C4-2B (cell line): ENCODE results near the gene CAMTA1.

ENCODE experiments used
- H3K27ac ChIP-seq: fragments of 450-650 bp; 2 replicates; pipeline ENCODE4 v1.5.1; 2017
- ZFX ChIP-seq: fragments of 450-650 bp; IDR thresholded peaks from 2 replicates; pipeline ENCODE4 v1.6.1; 2017
- TF ChIP-seq, protein P1 (sequence below): fragments of 450-650 bp; conservative IDR thresholded peaks from 2 replicates; pipeline ENCODE4 v1.5.1; 2017; ENCODE audit warnings: mild to moderate bottlenecking

The CAMTA1 gene

DNA sequence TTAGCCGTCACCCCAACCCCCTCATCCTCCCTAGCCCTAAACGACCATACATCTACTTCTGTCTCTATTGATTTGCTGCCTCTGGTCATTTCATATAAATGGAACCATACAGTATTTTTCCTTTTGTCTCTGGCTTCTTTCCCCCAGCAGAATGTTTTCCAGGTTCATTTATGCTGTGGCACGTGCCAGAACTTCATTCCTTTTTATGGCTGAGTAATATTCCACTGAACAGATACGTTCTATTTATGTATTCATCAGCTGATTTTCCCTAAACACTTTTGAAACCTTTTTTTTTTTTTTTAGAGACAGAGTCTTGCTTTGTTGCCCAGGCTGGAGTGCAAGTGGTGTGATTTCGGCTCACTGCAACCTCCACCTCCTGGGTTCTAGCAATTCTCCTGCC, 181.1 kb downstream of the CAMTA1 start:
- H3K27ac ChIP-seq = no peak overlapping the region
- TF ChIP-seq, protein P1, sequence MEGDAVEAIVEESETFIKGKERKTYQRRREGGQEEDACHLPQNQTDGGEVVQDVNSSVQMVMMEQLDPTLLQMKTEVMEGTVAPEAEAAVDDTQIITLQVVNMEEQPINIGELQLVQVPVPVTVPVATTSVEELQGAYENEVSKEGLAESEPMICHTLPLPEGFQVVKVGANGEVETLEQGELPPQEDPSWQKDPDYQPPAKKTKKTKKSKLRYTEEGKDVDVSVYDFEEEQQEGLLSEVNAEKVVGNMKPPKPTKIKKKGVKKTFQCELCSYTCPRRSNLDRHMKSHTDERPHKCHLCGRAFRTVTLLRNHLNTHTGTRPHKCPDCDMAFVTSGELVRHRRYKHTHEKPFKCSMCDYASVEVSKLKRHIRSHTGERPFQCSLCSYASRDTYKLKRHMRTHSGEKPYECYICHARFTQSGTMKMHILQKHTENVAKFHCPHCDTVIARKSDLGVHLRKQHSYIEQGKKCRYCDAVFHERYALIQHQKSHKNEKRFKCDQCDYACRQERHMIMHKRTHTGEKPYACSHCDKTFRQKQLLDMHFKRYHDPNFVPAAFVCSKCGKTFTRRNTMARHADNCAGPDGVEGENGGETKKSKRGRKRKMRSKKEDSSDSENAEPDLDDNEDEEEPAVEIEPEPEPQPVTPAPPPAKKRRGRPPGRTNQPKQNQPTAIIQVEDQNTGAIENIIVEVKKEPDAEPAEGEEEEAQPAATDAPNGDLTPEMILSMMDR = no peak

DNA sequence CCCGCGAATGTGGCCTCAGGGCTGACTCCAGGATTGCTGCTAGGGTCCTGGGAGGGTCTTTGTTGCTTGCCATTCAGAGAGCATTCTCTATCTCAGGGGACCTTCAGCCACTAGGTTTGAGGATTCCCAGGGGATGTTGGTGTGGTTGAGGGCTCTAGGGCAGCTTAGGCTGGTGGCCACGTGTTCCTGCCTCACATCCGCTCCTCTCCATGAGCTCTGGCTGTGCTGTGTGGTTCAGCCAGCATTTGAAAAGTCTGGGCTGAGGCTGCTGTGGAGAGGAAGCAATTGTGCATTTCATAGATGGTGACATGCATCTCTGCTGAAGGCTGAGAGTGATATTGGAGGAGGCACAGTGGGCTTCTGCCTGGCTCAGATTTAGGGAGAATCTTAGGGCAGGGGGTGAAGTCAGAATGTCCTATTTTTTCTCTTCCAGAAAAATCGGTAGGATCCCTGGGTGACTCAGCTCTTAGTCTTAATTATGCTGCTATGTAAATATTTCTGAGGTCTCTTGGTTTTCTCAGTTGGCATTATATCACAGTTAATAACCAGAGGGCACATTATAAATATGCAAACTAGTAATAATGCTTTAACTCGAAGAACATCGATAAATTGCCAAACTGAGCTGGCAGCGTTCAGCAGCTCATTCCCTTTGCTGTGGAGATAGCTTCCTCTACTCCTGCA, 182.3 kb downstream of the CAMTA1 start:
- H3K27ac ChIP-seq = no peak overlapping the region
- TF ChIP-seq ZFX = no peak

DNA sequence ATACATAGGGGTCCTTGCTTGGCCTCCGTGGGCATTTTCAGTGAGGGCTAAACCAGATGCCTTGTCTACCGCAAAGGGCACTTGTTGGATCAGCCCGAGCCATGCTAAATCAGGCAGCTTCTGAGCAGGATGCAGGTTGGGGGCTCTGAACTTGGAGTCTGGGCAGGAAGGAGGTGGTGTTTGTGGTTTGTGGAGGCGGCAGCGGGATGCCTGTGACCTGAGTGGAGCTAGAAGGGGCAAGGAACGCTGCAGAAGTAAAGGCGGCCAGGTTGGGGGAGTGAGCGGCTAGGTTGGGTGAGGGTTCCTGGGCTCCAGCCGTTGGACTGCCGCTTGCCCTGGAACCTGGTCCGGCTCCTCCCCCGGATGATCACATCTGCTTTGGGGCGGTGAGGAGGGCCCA, 183.9 kb downstream of the CAMTA1 start:
- H3K27ac ChIP-seq = no peak overlapping the region
- no peak for TF ChIP-seq ZFX
- TF ChIP-seq, protein P1 = no peak

DNA sequence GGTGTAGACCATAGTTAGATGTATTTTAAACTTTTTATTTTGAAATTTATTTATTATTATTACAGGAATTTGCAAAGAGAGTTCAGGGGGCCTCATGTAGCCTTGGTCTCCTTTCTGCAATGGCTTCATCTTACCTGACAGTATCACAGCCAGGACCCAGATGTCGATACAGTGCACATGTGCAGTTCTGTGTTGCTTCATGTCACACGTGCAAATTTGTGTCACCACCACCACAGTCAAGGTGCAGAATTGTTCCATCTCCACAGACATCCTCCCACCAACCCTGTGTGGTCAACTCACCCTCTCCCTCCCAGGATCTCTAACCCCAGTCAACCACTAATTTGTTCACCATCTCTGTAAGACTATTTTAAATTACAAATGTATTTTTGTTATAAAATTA, 184.5 kb downstream of the CAMTA1 start:
- H3K27ac ChIP-seq = no peak overlapping the region
- TF ChIP-seq ZFX = no peak
- TF ChIP-seq, protein P1 = no peak

DNA sequence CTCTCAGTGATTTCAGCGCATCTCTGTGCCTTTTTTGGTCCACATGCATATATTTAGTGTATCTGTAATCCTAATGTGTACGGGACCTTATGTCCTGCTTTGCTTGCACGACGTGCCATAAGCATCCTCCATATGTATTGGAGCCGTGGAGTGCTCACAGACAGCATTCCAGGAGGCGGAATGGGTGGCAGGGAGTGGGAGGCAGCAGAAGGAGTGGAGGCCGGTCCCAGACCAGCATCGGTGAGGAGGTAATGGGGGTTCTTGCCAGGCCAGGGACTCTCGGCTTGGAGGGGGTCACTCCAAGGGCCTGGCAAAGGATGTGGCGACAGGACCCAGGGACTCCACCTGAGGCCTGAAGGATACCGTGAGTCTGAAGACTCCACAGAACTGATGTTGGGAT, 185.0 kb downstream of the CAMTA1 start:
- no peak for TF ChIP-seq ZFX
- TF ChIP-seq, protein P1 = no peak
- H3K27ac ChIP-seq = no peak overlapping the region

DNA sequence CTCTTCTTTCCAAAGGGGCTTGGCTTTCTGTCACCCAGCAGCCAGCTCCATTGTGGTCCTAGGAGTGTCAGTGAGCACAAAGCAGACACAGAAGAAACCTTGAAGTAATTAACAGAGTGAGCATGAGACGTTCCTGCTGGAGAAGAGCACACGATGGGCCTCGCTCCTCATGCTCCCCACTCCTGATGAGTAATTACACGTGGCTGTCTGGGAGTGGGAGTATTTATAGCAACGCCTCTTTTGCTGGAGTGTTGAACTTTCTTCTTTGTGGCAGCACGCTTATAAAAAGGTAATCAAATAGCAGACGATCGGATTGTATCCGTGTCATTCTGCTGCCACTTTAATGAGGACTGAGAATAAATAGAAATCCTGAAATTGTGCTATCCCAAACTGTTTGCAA, 185.8 kb downstream of the CAMTA1 start:
- TF ChIP-seq, protein P1 = no peak
- no peak for TF ChIP-seq ZFX
- H3K27ac ChIP-seq = no peak overlapping the region

DNA sequence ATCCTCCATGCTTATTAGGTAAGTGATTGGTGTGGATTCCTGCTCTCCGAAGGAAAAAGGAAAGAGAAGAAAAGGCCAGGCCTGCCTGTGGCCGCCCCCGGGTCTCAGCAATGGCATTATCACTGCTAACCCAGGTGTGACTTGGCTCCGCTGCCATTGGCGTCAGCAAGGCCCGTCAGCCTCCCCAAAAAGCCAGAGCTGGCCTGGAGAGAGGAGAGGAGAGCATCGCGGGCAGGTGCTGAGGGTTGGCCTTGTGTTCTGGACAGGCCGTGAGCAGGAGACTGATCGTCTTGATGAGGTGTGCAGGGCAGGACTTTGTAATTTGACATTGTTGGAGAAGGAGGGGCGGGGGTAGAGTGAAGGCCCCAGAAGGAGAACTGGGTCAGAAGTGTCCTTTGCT, 186.4 kb downstream of the CAMTA1 start:
- TF ChIP-seq, protein P1 = no peak
- no peak for TF ChIP-seq ZFX
- H3K27ac ChIP-seq = no peak overlapping the region

DNA sequence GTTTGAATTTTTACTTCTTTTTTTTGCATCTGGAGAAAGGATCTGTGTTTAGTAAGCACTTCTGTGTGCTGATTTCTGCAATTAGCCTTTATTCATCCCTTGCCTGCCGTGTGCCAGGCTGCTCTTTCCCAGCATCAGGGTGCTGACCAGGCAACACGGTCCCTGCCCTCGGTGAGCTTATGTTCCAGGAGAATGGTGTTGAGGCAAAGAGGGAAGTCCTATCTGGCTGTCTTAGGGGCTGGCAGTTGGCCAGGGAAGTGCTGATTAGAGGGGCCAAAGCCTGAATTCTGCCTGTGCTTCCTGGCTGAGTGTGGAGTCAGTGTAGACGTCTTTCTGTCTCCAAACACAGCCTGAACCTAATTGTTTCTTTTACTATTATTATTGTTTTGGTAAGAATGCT, 187.1 kb downstream of the CAMTA1 start:
- H3K27ac ChIP-seq = no peak overlapping the region
- TF ChIP-seq ZFX = no peak
- TF ChIP-seq, protein P1 = no peak
